Natural killer cell (primary cell): ENCODE data around the gene HBEGF. TPM values are rescaled to one million over a fixed set of nuclear protein-coding genes. Genes with fewer than 3 reads are reported as not detected.

Source experiments
- ATAC-seq, 3 donors: fragments of 150-1000 bp in 2 of 3; fragments of 200-7000 bp in 1 of 3; cut with Tn5 transposase; 1 replicate in 1 of 3; 2 replicates in 2 of 3; pipeline ENCODE4 v1.10.0; 2021; ENCODE audit warnings: mild to moderate bottlenecking in 2 of 3, moderate library complexity in 2 of 3
- DNase-seq, 2 donors: peaks; one replicate each; pipeline versions ENCODE4 v3.0.0 to v3.0.0-alpha.2; 2013 to 2021; ENCODE audit warnings: mixed read lengths in 1 of 2
- H3K27ac ChIP-seq: one replicate; pipeline ENCODE4 v1.5.1; 2013; ENCODE audit warnings: mild to moderate bottlenecking, low read length
- H3K27me3 ChIP-seq: one replicate; pipeline ENCODE4 v1.6.1; 2013; ENCODE audit warnings: low read length; ENCODE audit not compliant: control insufficient read depth, insufficient read depth
- H3K36me3 ChIP-seq: one replicate; pipeline ENCODE4 v1.6.1; 2013; ENCODE audit warnings: low read length; ENCODE audit not compliant: control insufficient read depth, insufficient read depth
- H3K4me1 ChIP-seq: one replicate; pipeline ENCODE4 v1.6.1; 2013; ENCODE audit warnings: low read length; ENCODE audit not compliant: control insufficient read depth, insufficient read depth
- H3K4me3 ChIP-seq: one replicate; pipeline ENCODE4 v1.5.1; 2013; ENCODE audit warnings: low read length
- H3K9me3 ChIP-seq: one replicate; pipeline ENCODE4 v1.6.1; 2013; ENCODE audit warnings: low read length; ENCODE audit not compliant: control insufficient read depth, insufficient read depth
- H3K27ac Mint-ChIP-seq, 2 donors: one replicate each; pipeline ENCODE4 v1.8.0; 2022; ENCODE audit warnings: mild to moderate bottlenecking in 2 of 2, mixed read lengths in 2 of 2, moderate library complexity in 1 of 2
- H3K27me3 Mint-ChIP-seq, 2 donors: one replicate each; pipeline ENCODE4 v1.8.0; 2022; ENCODE audit warnings: low read depth in 2 of 2, mixed read lengths in 2 of 2
- H3K36me3 Mint-ChIP-seq: one replicate; pipeline ENCODE4 v1.8.0; 2022; ENCODE audit warnings: mixed read lengths
- H3K4me1 Mint-ChIP-seq, 2 donors: one replicate each; pipeline ENCODE4 v1.8.0; 2022; ENCODE audit warnings: mixed read lengths in 2 of 2
- H3K4me3 Mint-ChIP-seq: one replicate; pipeline ENCODE4 v1.8.0; 2022; ENCODE audit warnings: mild to moderate bottlenecking, moderate library complexity, mixed read lengths
- H3K9me3 Mint-ChIP-seq, 2 donors: one replicate each; pipeline ENCODE4 v1.8.0; 2022; ENCODE audit warnings: mixed read lengths in 2 of 2
- CTCF ChIP-seq: fragments of 200-600 bp; IDR thresholded peaks from one replicate; pipeline ENCODE4 v1.8.0; 2022; ENCODE audit warnings: antibody characterized with exemption
- WGBS: methylation state at CpG from one replicate; pipeline ENCODE4 v1.1.7; 2013; ENCODE audit warnings: missing lambda C conversion rate; ENCODE audit not compliant: insufficient coverage; 5-methylcytosine and 5-hydroxymethylcytosine counted together
- intact Hi-C: fragments of 100-400 bp; cut with micrococcal nuclease; formaldehyde crosslinking; loops from one replicate; pipeline ENCODE4 v1.14.2; 2022
- total RNA-seq, 4 donors: library from RNA; stranded (reverse); fragments of 120-200 nt in 1 of 4; gene quantifications; one replicate each; pipeline versions ENCODE4 v1.2.3 to v1.2.4, GENCODE V29; 2013 to 2022

HBEGF gene
- total RNA-seq, 3 donors from 2014 or later (not counting 1 experiment from before 2014, with no cell fraction given): 5.1 to 9.9 (median 7.8) TPM

GRCh38 chr5:140371356-140372151 lies 25.2 kb upstream of the HBEGF start:
- H3K27ac ChIP-seq: no peak overlapping the region
- Mint-ChIP-seq H3K36me3 (no peaks in the 10 kb centered on the region), H3K4me1 (peaks cover 0 to 7% of the 10 kb centered on the region in 2 donors), H3K4me3 (no peak overlapping the region), H3K9me3 (no peaks in the 10 kb centered on the region), H3K27me3 (no peaks in the 10 kb centered on the region), H3K27ac (no peak overlapping the region)
- intact Hi-C loops: no loop called here
- H3K27me3 ChIP-seq: no peaks in the 10 kb centered on the region
- peaks cover 5% of the 10 kb centered on the region for H3K4me1 ChIP-seq
- no peak overlapping the region for H3K4me3 ChIP-seq
- DNase-seq (no peak), ATAC-seq (no peak)
- no peaks in the 10 kb centered on the region for H3K9me3 ChIP-seq
- TF ChIP-seq CTCF: no peak
- WGBS: 97% methylated on average over 3 of the region's 3 CpGs
- H3K36me3 ChIP-seq: no peaks in the 10 kb centered on the region

GRCh38 chr5:140367256-140368013 lies 21.0 kb upstream of the HBEGF start:
- Histone ChIP-seq H3K4me3 (no peak overlapping the region), H3K27me3 (no peaks in the 10 kb centered on the region), H3K36me3 (no peaks in the 10 kb centered on the region), H3K9me3 (no peaks in the 10 kb centered on the region), H3K4me1 (peaks cover 8% of the 10 kb centered on the region), H3K27ac (no peak overlapping the region)
- Mint-ChIP-seq H3K36me3 (no peaks in the 10 kb centered on the region), H3K27ac (no peak overlapping the region), H3K4me1 (peaks cover 5 to 6% of the 10 kb centered on the region in 2 donors), H3K4me3 (no peak overlapping the region), H3K9me3 (no peaks in the 10 kb centered on the region), H3K27me3 (no peaks in the 10 kb centered on the region)
- TF ChIP-seq CTCF: no peak
- ATAC-seq (no peak), DNase-seq (no peak)
- intact Hi-C loops: no loop called here
- 90% methylated on average over 8 of the region's 8 CpGs for WGBS

DNA sequence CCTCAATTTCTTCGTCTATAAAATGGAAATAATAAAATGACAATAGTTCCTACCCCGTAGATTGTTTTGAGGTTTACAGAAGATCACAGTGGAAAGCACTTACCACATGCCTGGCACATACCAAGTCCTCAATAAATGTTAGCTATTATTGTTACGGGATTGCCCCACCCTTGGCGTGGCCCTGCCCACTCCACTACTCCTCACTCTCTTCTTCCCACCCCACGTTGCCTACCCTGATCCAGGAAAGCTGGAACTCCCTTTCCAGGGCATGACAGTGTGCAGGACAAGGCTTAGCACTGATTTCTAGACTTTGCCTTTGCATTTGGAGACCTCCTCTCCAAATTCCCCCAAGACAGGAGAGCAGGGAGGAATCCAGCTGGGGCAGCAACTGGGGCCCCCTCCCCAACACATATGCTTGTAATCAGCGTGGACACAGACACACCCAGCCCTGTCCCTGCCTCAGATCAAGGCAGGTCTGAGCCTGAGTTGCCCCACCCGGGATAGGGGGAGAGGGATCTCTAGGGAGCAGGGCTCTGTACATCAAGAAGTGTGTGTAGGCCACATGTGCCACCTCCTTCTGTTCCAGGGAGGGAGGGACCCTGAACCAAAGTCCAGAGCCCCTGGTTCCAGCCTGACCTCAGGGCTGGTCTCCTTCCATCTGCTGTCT lies 20.3 kb upstream of the HBEGF start:
- intact Hi-C loops: no loop called here

More for the DNA sequence above, 20.3 kb upstream of the HBEGF start:
- H3K9me3 ChIP-seq: no peaks in the 10 kb centered on the region
- peaks cover 5 to 6% of the 10 kb centered on the region in 2 donors for H3K4me1 Mint-ChIP-seq
- H3K27me3 ChIP-seq: no peaks in the 10 kb centered on the region
- ATAC-seq (no peak), DNase-seq (no peak)
- no peaks in the 10 kb centered on the region for H3K9me3 Mint-ChIP-seq
- H3K4me1 ChIP-seq: peaks cover 8% of the 10 kb centered on the region
- no peaks in the 10 kb centered on the region for H3K27me3 Mint-ChIP-seq
- WGBS: 88% methylated on average over 6 of the region's 7 CpGs
- H3K4me3 Mint-ChIP-seq: no peak overlapping the region
- H3K27ac Mint-ChIP-seq: no peak overlapping the region
- TF ChIP-seq CTCF: no peak
- no peaks in the 10 kb centered on the region for H3K36me3 Mint-ChIP-seq
- no peak overlapping the region for H3K4me3 ChIP-seq
- no peak overlapping the region for H3K27ac ChIP-seq
- no peaks in the 10 kb centered on the region for H3K36me3 ChIP-seq
